HG03066 (cell line): ENCODE measurements around the gene PIP5K1C.

ENCODE experiments used
- ATAC-seq: cut with Tn5 transposase; IDR thresholded peaks from one replicate; pipeline ENCODE4 v1.9.1; 2021; ENCODE audit warnings: low read depth; ENCODE audit not compliant: unreplicated experiment

PIP5K1C gene

DNA sequence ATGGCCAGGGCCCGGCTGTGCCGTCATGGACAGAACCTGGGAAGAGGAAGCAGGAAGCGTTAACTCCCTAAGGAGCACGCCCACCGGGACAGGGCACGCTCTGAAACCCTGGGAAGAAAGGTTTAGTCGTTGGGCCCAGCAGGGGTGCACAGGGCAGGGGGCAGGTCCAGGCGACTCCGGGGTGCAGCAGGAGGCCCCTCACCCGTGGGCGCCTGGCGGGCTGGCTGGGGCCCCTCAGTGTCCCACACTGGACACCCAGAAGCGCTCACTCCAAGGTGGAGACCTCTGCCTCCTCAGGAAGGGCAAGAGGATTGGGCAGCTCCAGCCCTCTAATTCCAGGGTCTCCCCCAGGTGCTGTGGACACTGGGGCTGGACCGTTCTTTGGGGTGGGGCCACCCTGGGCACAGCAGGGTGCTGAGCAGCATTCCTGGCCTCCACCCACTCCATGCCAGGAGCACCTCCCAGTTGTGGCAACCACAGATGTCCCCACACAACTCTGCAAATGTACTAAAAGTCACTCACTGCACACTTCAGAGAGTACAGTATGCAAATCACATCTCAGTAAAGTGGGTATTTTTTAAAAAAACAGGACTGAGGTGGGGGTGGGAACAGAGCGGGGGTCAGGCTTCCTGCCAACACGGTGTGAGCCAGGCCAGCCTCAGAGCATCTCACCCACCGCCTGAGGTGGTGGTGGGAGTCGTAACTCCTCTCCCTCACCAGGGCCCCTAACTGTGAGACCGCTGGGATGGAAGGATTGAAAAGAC lies 35.2 kb downstream of the PIP5K1C start:
- no peak for ATAC-seq

DNA sequence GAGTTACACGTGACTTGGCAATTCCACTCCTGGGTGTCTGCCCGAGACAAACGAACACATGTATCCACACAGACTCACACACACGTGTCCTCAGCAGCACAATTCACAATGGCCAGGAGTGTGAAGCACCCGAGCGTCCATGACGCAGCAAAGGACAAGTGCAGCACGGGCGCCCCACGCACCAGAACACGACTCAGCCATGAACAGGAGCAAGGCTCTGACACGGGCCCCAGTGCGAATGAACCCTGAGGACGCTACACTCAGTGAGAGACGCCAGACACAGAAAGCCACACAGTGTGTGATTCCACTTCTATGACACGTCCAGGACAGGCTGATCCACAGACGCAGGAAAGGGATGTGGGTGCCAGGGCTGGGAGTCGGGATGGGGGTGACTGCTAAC lies 36.4 kb downstream of the PIP5K1C start:
- no peak for ATAC-seq

DNA sequence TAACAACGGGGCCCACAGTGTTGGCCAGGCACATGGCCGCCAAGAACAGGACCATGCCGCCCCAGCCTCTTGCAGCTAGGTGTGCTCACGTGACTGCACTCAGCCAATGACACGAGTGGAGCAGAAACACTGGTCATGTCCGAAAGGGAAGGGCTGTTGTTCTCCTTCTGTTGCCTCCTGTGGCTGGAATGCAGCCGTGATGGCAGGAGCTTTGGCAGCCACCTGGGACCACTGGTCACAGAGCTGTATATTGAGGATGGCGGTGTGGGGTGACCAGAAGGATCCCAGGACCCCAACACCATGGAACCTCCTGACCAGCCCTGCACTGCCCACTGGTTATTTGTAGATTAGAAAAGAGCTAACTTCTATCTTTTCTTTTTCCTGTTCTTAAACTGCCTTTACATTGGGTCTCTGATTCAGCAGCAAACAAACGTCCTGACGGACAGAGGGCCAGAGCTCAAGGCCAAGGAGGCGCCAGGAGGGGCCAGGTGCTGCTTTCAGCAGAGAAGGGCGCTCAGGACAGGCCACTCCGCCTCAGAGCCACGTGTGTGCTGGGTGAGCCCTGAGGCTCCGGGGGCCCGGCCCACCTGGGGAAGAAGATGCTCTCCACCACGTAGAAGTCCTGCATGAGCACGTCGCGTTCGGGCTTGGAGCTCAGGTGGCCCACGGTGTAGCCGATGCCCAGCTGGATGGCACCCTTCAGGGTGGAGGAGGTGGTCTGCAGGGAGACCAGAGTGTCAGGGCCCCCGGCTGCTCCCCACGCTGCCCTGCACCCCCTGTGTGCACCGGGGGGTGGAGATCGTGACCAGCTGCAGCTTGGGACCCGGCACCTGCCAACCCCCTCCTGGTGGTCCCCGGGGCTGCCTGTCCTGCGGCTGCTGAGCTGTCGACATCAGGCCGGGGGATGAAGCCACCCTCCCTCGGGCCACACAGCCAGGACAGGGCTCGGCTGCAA lies 38.7 kb downstream of the PIP5K1C start:
- no peak for ATAC-seq

DNA sequence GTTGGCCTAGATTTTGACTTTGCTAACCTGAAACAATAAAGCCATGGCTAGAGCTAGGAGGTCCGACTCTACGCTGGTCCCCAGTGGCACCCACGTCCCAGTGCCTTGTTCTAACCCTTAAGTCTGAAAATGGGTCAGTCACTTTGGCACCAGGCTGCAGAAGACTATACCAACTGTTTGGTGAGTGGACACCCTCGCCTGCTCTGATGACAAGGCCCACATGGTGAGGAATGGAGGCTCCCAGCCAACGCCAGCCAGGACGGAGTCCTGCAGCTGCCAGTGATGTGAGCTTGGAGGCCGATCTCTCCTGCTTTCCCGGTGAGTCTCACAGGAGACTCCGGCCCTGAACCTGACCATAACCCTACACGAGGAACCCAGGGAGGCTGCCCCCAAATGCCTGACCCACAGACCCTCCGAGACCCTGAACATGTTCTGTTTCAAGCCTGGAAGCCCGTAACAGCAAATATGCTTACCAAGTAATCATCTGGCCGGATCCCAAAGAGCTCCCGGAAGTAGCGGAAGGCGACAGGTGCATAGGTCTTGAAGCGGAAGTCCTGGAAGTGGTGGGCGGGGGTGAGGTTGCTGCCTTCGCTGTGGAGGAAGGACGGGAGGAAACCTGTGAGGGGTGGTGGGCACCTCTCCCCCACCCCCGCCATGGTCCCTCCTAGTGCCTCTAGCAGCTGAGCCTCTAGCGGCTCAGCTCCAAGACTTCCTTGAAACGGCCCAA lies 39.6 kb downstream of the PIP5K1C start:
- no peak for ATAC-seq

DNA sequence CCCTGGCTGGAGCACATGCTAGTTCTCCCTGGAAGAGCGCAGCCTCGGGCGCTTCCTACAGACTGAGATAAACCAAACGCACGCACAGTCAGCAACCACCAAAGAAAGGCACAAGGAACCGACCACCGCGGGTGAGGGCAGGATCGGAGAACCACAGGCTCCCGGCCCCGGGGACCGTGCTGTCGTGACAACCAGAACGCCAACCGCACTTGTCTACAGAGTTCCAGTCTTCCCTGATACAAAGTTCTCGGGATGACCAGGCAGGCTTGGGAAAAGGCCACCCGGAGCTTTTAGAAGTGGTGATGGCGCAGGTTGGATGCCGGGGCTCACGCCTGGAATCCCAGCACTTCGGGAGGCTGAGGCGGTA lies 40.5 kb downstream of the PIP5K1C start:
- ATAC-seq = no peak

DNA sequence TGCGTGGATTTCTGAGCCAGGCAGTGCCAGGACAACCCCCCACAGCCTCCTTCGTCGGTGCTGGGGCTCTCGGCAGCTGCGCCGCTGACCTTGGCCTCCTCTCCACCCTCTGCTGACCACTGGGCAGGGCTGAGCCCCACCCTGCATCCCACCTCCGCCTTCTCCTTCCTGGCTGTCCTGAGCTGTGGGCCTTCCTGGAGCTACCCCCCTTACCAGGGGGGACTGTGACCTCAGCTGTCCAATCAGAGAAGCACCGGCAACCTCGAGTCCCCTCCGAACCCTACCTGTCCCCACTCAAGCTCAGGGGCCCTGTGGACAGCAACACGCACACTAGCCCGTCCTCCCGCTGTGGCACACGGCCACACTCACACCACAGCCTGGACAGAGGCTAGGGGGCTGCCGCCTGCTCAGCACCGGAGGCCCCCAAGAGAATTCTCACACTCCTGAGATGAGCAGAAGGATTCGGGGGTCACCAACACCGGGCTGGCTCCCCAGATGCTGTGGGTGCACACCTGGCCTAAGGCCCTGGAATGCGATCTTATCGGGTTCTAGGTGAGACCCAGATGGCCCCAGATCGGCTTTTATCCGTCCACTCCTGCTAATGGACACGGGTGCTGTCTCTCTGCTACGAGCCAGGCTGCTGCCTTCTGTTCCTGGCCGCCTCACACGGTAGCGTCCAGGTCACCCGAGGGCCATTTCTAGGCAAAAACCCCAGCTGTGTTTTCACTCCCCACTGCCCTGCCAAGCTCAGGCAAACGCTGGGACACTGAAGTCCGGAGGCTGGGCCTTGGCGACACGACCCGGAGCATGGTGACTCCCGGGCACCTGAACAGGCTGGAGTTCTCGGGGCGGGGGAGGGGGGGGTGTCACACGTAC lies 41.2 kb downstream of the PIP5K1C start:
- ATAC-seq = no peak

DNA sequence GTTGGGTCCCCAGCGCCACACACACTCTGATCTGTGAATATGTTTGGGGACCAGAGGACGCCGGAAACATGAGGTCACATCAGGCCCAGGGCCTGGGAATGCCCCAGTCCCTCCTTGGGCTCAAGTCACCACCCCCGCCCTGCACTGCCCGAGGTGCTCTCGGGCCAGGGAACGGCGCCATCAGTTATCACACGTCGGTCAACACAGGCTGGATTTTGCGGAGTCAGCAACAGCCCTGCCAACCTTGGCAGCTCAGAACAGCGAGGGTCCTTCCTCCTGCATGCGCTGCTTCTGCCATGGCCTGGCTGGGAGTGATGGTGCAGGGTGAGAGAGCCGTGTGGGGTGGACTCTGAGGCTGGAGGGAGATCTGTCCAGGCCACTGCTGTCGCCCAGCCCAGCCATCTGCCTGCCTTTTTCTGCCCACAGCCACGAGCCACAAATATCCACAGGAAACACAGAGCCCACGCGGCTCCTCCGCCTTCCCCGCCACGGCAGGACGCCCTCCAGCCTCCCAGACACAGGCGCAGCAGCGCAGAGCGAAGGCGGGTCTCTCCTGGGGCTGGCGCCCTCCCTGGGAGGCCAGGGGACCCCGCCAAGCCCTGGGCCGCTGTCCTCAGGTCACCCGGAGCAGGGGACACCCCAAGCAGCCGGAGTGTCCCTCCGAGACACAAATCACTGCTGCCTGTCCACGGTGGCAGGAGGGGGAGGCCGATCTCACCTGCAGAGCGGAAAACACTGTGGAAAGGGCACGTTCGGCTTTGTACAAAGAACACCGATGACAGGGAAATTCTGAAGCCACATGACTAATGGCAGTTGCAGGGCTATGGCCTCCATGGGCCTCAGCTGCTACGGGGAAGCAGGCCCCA lies 42.0 kb downstream of the PIP5K1C start:
- ATAC-seq = no peak

DNA sequence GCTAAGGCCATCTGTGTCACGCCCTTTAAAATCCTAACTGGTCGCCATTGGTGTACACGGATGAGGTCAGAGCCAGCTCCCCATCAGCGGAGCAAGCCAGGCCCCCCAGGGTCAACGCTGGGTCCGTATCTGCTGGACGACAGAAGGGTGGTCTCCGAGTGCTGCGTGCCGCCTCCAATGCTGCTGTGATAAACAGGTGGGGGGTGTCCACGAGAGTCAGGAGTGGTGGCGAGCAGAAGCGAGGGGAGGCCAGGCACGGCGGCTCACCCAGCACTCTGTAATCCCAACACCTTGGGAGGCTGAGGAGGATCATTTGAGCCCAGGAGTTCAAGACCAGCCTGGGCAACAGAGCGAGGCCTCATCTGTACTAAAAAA lies 42.9 kb downstream of the PIP5K1C start:
- no peak for ATAC-seq

DNA sequence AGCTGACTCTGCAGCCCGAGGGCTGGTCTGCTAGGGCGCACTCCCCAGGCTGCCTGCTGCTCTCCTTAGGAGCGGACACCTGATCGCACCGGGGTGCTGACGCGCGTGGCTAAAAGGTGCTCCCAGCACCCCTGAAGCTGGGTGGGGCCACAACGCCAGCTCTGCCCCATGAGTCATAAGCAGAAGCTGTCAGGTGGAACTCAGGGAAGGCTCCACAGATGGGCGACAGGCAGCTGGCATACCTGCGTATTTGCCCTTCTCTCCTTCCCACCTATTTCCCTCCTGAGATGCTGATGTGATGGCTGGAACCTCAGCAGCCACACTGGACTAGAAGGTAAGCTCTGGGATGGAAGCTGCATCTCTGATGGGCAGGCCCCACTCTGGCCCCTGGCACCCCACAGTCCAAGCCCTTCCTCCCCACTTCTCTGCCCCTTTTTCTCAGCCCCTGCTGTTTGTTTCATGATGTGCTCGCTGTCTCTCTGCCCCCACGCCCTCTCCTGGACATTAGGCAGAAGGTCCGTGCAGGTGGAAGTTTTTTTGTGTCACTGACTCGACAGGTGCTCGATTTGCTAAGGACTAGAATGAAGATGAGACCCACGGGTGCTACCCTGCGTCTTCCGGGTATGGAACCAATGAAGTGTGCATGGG lies 43.4 kb downstream of the PIP5K1C start:
- no peak for ATAC-seq

DNA sequence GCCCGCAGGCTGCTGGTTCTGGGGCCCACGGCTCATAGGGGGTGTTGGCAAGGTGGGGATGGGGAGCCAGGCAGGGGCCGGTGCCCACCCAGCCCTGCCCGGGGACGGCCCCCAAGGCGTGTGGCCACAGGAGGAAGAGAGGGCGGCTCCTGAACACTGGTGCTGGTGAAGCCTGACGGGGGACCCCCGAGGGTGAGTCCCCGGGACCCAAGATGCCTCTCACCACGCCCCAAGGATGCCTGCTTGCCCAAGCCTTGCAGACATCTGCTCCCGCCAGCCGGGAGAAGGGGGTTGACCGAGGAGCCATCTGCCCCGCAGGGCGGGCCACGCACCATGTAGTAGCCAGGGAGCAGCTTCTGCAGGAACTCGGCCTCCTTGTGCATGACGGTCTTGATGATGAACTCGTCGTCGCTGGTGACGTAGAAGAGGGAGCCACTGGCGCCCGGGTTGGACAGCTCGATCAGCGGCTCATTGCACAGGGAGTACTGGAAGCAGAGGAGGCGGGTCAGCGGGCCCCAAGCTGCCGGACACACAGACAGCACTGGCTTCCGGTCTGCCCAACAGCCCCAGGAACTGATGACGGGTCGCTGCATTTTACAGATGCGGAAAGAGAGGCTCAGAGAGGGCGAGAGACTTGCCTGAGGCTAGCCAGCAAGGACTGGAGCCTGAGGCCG lies 44.1 kb downstream of the PIP5K1C start:
- no peak for ATAC-seq

DNA sequence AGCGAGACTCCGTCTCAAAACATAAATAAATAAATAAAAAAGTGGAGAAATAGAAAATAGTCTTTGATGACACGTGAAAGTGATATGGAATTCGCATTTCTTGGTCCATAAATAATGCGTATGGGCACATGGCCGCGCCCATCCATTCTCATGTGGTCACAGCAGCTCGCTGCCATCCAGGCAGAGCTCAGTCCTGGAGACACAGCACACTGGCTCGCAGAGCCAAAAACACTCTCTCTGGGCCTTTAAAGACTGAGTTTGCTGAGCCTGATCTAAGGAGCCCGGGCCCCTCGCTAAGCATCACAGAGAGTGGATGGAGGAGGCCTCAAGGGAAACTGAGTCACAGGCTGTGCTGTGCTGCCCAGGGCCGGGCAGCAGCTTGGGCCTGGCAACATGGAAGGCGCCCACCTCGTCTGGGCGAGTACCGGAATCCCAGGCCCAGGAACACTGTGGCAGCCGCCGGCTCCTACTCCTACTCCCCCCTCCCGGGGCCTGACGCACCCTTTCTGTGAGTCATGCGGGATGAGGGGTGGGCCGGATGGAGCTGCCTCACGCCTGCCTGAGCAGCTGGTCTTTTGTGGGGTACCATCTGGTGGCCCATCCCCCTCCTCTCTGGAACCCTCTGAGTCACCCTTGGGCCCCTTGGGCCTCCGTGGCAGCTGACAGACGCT lies 44.7 kb downstream of the PIP5K1C start:
- no peak for ATAC-seq

DNA sequence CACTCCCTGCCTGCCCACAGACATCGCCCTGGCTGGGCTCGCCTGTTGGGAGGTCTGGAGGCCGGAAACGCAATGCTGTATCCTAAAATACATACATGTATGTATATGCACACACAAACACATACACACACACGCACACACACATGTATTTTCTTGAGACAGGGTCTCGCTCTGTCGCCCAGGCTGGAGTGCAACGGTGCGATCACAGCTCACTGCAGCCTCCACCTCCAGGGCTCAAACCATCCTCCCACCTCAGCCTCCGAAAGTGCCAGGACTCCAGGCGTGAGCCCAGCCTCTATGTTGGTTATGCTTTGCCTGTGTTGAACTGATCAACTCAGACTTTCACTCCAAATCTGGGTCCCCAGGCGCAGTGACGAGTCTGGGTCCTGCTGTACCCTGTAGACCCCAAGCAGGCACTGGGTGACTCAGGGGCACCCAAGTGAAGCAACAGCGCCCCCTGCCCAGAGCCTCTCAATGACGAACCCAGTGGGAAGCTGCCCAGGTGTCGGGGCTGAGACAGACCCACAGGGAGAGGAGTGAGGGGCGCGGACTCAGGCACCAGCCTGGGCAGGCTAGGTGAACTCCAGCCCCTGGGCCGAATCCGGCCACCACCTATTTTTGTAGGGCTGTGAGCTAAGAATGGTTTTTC lies 46.3 kb downstream of the PIP5K1C start:
- ATAC-seq = no peak

DNA sequence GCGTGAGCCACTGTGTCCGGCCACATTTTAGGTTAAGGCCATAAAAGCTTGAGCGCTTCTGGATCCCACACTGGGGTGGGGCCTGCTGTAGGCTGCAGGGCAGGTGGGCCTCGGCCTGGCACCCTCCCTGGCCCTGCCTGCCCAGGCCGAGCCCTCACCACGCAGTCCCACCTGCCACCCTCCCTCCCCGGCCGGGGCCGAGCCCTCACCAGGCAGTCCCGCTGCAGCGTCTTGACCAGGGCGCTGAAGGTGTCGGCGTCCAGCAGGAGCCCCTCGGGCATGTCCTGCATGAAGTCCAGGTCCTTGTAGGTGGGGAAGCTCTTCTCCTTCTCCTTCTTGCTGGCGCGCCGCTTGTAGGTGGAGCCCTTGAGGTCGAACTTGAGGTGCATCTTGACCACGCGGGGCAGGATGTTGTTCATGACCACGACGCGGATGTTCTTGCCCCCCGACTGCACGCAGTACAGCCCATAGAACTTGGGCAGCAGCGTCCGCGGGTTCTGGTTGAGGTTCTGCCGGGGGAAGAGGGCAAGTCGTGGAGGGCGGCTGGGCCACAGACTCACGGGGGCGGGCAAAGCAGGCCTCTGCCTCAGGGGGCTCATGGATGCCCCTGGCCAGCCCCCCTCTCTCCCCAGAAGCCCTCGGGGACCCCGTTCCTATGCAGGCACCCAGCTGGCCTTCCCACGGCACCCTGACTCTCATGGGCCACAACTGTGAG lies 47.0 kb downstream of the PIP5K1C start:
- ATAC-seq = no peak

DNA sequence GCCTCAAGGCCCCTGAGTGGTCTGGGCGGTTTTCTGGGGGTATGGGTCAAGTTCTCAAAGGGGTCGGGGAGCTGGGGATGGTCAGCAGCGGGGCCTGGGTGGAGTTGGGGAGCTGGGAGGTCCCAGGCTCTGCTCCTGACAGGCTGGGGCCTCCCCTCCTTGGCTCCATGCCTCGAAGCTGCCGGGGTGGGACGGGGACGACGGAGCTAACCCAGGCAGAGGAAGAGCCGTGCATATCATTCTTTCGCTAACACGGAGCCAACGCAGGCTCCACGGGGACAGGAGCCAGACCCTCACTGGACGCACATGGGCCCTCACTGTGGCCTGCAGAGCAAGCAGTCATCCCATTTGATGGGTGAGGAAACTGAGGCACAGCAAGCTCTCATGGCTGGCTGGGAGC lies 47.8 kb downstream of the PIP5K1C start:
- ATAC-seq = no peak

DNA sequence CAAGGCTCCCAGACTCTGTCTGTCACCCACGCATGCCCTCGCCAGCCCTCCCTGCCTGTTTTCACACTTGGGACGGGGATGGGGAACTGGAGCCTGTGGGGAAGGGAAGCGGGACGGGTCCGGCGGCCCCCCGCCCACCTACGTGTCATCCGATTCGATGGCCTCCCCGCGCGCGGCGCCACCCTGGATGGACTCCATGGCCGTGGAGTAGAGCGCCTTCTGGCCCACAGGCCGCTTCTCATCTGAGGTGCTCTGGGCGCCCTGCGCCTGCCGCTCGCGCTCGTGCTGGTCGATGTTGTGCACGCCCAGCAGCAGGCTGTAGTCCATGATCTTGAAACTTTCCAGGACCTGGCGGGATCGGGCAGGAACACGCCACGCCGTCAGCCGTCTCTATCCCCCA lies 48.6 kb downstream of the PIP5K1C start:
- ATAC-seq = no peak

DNA sequence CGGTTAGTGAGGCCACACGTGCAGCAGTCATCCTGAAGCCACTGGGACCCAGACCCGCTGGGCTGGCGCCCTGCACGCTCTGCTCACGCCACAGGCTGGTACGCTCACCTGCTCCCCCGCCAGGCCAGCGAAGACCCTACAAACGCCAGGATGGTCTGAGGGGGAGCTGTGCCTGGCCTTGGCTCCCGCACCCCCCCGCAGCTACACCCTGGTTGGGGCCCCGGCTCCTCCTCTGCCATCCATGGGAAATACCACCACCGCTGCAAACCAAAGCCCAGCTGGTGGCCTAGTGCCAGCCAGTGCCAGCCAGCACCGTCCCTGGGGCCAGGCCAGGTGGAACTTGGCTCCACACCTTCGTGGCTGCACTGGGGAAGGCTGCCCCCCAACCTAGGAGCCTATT lies 50.4 kb downstream of the PIP5K1C start:
- no peak for ATAC-seq
